Renal cortical epithelial cell (primary cell): ENCODE measurements around the gene UBXN11. TPM values are rescaled to one million over a fixed set of nuclear protein-coding genes. Genes with fewer than 3 reads are reported as not detected.
"Not testable (repeated sequence)": the region's sequence is repeated elsewhere in the genome, so short reads cannot be mapped to it uniquely, and the experiment has no call there.

Experiments used
- DNase-seq: peaks from one replicate; pipeline ENCODE4 v3.0.0-alpha.2; 2011; ENCODE audit warnings: low read depth
- total RNA-seq: library from RNA; depleted of rRNA; stranded (reverse); fragments of >200 nt; gene quantifications from 2 replicates; pipeline ENCODE4 v1.2.3, GENCODE V29; 2014

Gene UBXN11
- total RNA-seq, 1 donor from 2014 or later = 9.6 TPM

GRCh38 chr1:26337206-26337535 is 30.7 kb upstream of the UBXN11 start:
- no peak for DNase-seq

- DNase-seq = no peak
Measured at GRCh38 chr1:26336477-26337205, 30.2 kb upstream of the UBXN11 start.

- no peak for DNase-seq
Measured at GRCh38 chr1:26335774-26336476, 29.5 kb upstream of the UBXN11 start.

GRCh38 chr1:26333312-26333711 is 26.9 kb upstream of the UBXN11 start:
- not testable (repeated sequence) for DNase-seq

- DNase-seq = no peak
Measured at GRCh38 chr1:26330276-26330675, 23.8 kb upstream of the UBXN11 start.

- DNase-seq = not testable (repeated sequence)
Measured at GRCh38 chr1:26329380-26329779, 22.9 kb upstream of the UBXN11 start.

GRCh38 chr1:26328597-26328996 is 22.2 kb upstream of the UBXN11 start:
- DNase-seq = no peak

- DNase-seq = no peak
Measured at GRCh38 chr1:26327956-26328362, 21.5 kb upstream of the UBXN11 start.

- no peak for DNase-seq
Measured at GRCh38 chr1:26324550-26324949, 18.1 kb upstream of the UBXN11 start.

GRCh38 chr1:26323382-26323781 is 16.9 kb upstream of the UBXN11 start:
- DNase-seq = no peak

- DNase-seq = no peak
Measured at GRCh38 chr1:26322042-26322331, 15.6 kb upstream of the UBXN11 start.

- peak; percentile 55 for DNase-seq
Measured at GRCh38 chr1:26321315-26322041, 15.0 kb upstream of the UBXN11 start.

- no peak for DNase-seq
Measured at GRCh38 chr1:26320896-26321295, 14.5 kb upstream of the UBXN11 start.

GRCh38 chr1:26318338-26319064 is 12.1 kb upstream of the UBXN11 start:
- DNase-seq = no peak

- DNase-seq = no peak
Measured at GRCh38 chr1:26317612-26318337, 11.3 kb upstream of the UBXN11 start, which contains the start of gene CD52. Gene CD52 (plus strand): TSS chr1:26317958. CDS start chr1:26318018, 60 bp downstream.

- DNase-seq = no peak
Measured at GRCh38 chr1:26317146-26317545, 10.7 kb upstream of the UBXN11 start.

GRCh38 chr1:26315874-26316850 is 9.7 kb upstream of the UBXN11 start:
- DNase-seq = no peak

GRCh38 chr1:26314501-26314900 is 8.1 kb upstream of the UBXN11 start:
- DNase-seq = no peak

- DNase-seq = not testable (repeated sequence)
Measured at GRCh38 chr1:26307966-26308899, 1.8 kb upstream of the UBXN11 start.
